Liver (tissue), 9 donors: Measurements from ENCODE around the gene WNT16. TPM values are rescaled to one million over a fixed set of nuclear protein-coding genes. Genes with fewer than 3 reads are reported as not detected.

Experiments used
- DNase-seq: peaks from one replicate; pipeline ENCODE4 v3.0.0-alpha.2; 2017; ENCODE audit warnings: low spot score
- H3K27ac ChIP-seq, 2 donors: one replicate each; pipeline ENCODE4 v1.7.0; 2013; ENCODE audit warnings: inconsistent platforms in 2 of 2, low read length in 2 of 2, control low read depth in 1 of 2, low read depth in 1 of 2, mild to moderate bottlenecking in 1 of 2
- H3K27me3 ChIP-seq, 4 donors: one replicate each; pipeline versions ENCODE4 v1.6.1 to v1.7.0; 2013; ENCODE audit warnings: low read length in 3 of 4, inconsistent platforms in 1 of 4, mild to moderate bottlenecking in 1 of 4, moderate library complexity in 1 of 4; ENCODE audit not compliant: control insufficient read depth in 4 of 4, insufficient read depth in 4 of 4
- H3K36me3 ChIP-seq, 4 donors: one replicate each; pipeline versions ENCODE4 v1.6.1 to v1.7.0; 2013; ENCODE audit warnings: low read length in 3 of 4, mild to moderate bottlenecking in 3 of 4, low read depth in 1 of 4, moderate library complexity in 1 of 4; ENCODE audit not compliant: control insufficient read depth in 4 of 4, insufficient read depth in 3 of 4
- H3K4me1 ChIP-seq, 4 donors: one replicate each; pipeline versions ENCODE4 v1.6.1 to v1.7.0; 2013; ENCODE audit warnings: low read length in 3 of 4, mild to moderate bottlenecking in 3 of 4, moderate library complexity in 1 of 4; ENCODE audit not compliant: control insufficient read depth in 4 of 4, insufficient read depth in 4 of 4
- H3K4me3 ChIP-seq, 3 donors: one replicate each; pipeline versions ENCODE4 v1.6.1 to v1.7.0; 2013; ENCODE audit warnings: low read length in 3 of 3, control low read depth in 1 of 3, low read depth in 1 of 3, mild to moderate bottlenecking in 1 of 3
- H3K9ac ChIP-seq, 2 donors: one replicate each; pipeline ENCODE4 v1.7.0; 2013; ENCODE audit warnings: low read length in 2 of 2, mild to moderate bottlenecking in 2 of 2, moderate library complexity in 2 of 2, control low read depth in 1 of 2, low read depth in 1 of 2
- H3K9me3 ChIP-seq, 4 donors: one replicate each; pipeline versions ENCODE4 v1.6.1 to v1.7.0; 2013; ENCODE audit warnings: low read length in 3 of 4; ENCODE audit not compliant: control insufficient read depth in 4 of 4
- EGR1 ChIP-seq, 2 donors: IDR thresholded peaks; 2 replicates each; pipeline ENCODE4 v1.6.1; 2016 to 2018; ENCODE audit warnings: antibody characterized with exemption in 2 of 2, low read depth in 2 of 2
- FOXA1 ChIP-seq: IDR thresholded peaks from 2 replicates; pipeline ENCODE4 v1.6.1; 2016; ENCODE audit warnings: antibody characterized with exemption
- FOXA2 ChIP-seq: IDR thresholded peaks from 2 replicates; pipeline ENCODE4 v1.6.1; 2016; ENCODE audit warnings: antibody characterized with exemption
- GABPA ChIP-seq, 2 donors: IDR thresholded peaks in 1 of 2; conservative IDR thresholded peaks in 1 of 2; 2 replicates each; pipeline ENCODE4 v1.6.1; 2016; ENCODE audit warnings: antibody characterized with exemption in 2 of 2, mild to moderate bottlenecking in 1 of 2, moderate library complexity in 1 of 2
- HNF4G ChIP-seq: IDR thresholded peaks from 2 replicates; pipeline ENCODE4 v1.6.1; 2016; ENCODE audit warnings: antibody characterized with exemption
- NR2F2 ChIP-seq: IDR thresholded peaks from 2 replicates; pipeline ENCODE4 v1.6.1; 2016; ENCODE audit warnings: antibody characterized with exemption
- RAD21 ChIP-seq, 2 donors: IDR thresholded peaks; 2 replicates each; pipeline ENCODE4 v1.6.1; 2016; ENCODE audit warnings: antibody characterized with exemption in 2 of 2, mild to moderate bottlenecking in 2 of 2
- YY1 ChIP-seq: IDR thresholded peaks from 2 replicates; pipeline ENCODE4 v1.6.1; 2016; ENCODE audit warnings: antibody characterized with exemption, mild to moderate bottlenecking
- WGBS: extraction: QIAGEN DNeasy Blood & Tissue Kit; methylation state at CpG from one replicate; pipeline ENCODE4 v1.1.7; 2013; 5-methylcytosine and 5-hydroxymethylcytosine counted together
- polyA plus RNA-seq, 2 donors: library from polyadenylated mRNA; stranded (reverse) in 1 of 2; unstranded in 1 of 2; fragments of 200-250 nt in 1 of 2; fragments of >200 nt in 1 of 2; fragmentation: Nextera tagmentation in 1 of 2; extraction: Ambion mirVana in 1 of 2; gene quantifications; one replicate each; pipeline versions ENCODE4 v1.2.1 to v1.2.3, GENCODE V29; 2013 to 2015
- total RNA-seq, 2 donors: library from RNA; depleted of rRNA; stranded (reverse); fragments of >200 nt; gene quantifications; one replicate each; pipeline ENCODE4 v1.2.3, GENCODE V29; 2014
- TF ChIP-seq, protein P1 (sequence below): IDR thresholded peaks from 2 replicates; pipeline ENCODE4 v1.6.1; 2016; ENCODE audit warnings: antibody characterized with exemption
- TF ChIP-seq, protein P2 (sequence below): IDR thresholded peaks from 2 replicates; pipeline ENCODE4 v1.6.1; 2016; ENCODE audit warnings: antibody characterized with exemption
- TF ChIP-seq, protein P3 (sequence below): fragments of 150-350 bp; IDR thresholded peaks from 2 replicates; pipeline ENCODE4 v1.5.1; 2017; ENCODE audit warnings: improper control_type of control experiment, low read depth, low read length; ENCODE audit not compliant: missing input control
- TF ChIP-seq, protein P4 (sequence below): IDR thresholded peaks from 2 replicates; pipeline ENCODE4 v1.6.1; 2016; ENCODE audit warnings: antibody characterized with exemption, mild to moderate bottlenecking
- donor health status: healthy.
- donor health status: healthy.
- donor health status: healthy.
- donor health status: healthy.
- donor health status: healthy.

The WNT16 gene
- total and polyA plus RNA-seq, 4 donors, result not detected

DNA sequence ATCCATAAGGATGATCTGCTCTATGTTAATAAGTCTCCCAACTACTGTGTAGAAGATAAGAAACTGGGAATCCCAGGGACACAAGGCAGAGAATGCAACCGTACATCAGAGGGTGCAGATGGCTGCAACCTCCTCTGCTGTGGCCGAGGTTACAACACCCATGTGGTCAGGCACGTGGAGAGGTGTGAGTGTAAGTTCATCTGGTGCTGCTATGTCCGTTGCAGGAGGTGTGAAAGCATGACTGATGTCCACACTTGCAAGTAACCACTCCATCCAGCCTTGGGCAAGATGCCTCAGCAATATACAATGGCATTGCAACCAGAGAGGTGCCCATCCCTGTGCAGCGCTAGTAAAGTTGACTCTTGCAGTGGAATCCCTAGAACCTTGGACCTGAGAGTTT lies 10.3 kb downstream of the WNT16 start:
- Histone ChIP-seq H3K27ac (no peak overlapping the region), H3K36me3 (peaks cover 0 to 1% (median 0%) of the 10 kb centered on the region in 4 donors), H3K9ac (no peak overlapping the region), H3K4me1 (peaks cover 0 to 7% (median 3%) of the 10 kb centered on the region in 4 donors), H3K27me3 (peaks cover 0 to 7% (median 0%) of the 10 kb centered on the region in 4 donors), H3K4me3 (no peak overlapping the region), H3K9me3 (no peaks in the 10 kb centered on the region)
- no peak for DNase-seq
- 81% methylated on average over 5 of the region's 5 CpGs for WGBS
- TF ChIP-seq FOXA2, result no peak
- TF ChIP-seq, protein P1, sequence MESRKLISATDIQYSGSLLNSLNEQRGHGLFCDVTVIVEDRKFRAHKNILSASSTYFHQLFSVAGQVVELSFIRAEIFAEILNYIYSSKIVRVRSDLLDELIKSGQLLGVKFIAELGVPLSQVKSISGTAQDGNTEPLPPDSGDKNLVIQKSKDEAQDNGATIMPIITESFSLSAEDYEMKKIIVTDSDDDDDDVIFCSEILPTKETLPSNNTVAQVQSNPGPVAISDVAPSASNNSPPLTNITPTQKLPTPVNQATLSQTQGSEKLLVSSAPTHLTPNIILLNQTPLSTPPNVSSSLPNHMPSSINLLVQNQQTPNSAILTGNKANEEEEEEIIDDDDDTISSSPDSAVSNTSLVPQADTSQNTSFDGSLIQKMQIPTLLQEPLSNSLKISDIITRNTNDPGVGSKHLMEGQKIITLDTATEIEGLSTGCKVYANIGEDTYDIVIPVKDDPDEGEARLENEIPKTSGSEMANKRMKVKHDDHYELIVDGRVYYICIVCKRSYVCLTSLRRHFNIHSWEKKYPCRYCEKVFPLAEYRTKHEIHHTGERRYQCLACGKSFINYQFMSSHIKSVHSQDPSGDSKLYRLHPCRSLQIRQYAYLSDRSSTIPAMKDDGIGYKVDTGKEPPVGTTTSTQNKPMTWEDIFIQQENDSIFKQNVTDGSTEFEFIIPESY, result no peak
- TF ChIP-seq HNF4G, result no peak
- TF ChIP-seq, protein P2, sequence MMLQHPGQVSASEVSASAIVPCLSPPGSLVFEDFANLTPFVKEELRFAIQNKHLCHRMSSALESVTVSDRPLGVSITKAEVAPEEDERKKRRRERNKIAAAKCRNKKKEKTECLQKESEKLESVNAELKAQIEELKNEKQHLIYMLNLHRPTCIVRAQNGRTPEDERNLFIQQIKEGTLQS, result no peak

DNA sequence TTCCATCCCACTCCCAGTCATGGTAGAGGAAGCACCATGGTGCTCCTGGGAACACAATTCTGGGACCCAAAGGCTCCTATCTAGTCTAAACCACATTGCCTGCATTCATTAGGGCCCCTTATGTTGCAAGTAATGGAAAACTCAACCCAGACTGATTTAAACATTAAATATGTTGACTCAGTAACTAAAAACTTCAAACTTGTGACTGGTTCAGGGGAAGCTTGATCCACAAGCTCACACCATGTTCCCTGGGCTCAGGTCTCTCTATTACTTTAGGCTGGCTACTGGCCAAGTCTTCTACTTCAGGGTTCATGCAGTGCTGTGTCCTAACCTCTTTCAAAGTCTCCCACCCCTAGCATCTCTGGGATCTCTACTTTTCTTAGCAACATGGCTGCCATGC lies 13.1 kb downstream of the WNT16 start:
- TF ChIP-seq RAD21 (IDR thresholded peaks at IDR 0.05) (no peak), FOXA2 (no peak), YY1 (no peak), GABPA (IDR thresholded peaks at IDR 0.05 in 1 of 2, conservative IDR thresholded peaks at IDR 0.05 in 1 of 2) (no peak), EGR1 (IDR thresholded peaks at IDR 0.05; ENCODE audit: low read depth in 2 of 2) (no peak), NR2F2 (no peak), HNF4G (no peak), FOXA1 (no peak)
- TF ChIP-seq, protein P2, result no peak
- TF ChIP-seq, protein P3, sequence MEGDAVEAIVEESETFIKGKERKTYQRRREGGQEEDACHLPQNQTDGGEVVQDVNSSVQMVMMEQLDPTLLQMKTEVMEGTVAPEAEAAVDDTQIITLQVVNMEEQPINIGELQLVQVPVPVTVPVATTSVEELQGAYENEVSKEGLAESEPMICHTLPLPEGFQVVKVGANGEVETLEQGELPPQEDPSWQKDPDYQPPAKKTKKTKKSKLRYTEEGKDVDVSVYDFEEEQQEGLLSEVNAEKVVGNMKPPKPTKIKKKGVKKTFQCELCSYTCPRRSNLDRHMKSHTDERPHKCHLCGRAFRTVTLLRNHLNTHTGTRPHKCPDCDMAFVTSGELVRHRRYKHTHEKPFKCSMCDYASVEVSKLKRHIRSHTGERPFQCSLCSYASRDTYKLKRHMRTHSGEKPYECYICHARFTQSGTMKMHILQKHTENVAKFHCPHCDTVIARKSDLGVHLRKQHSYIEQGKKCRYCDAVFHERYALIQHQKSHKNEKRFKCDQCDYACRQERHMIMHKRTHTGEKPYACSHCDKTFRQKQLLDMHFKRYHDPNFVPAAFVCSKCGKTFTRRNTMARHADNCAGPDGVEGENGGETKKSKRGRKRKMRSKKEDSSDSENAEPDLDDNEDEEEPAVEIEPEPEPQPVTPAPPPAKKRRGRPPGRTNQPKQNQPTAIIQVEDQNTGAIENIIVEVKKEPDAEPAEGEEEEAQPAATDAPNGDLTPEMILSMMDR, result no peak
- TF ChIP-seq, protein P1, result no peak
- TF ChIP-seq, protein P4, sequence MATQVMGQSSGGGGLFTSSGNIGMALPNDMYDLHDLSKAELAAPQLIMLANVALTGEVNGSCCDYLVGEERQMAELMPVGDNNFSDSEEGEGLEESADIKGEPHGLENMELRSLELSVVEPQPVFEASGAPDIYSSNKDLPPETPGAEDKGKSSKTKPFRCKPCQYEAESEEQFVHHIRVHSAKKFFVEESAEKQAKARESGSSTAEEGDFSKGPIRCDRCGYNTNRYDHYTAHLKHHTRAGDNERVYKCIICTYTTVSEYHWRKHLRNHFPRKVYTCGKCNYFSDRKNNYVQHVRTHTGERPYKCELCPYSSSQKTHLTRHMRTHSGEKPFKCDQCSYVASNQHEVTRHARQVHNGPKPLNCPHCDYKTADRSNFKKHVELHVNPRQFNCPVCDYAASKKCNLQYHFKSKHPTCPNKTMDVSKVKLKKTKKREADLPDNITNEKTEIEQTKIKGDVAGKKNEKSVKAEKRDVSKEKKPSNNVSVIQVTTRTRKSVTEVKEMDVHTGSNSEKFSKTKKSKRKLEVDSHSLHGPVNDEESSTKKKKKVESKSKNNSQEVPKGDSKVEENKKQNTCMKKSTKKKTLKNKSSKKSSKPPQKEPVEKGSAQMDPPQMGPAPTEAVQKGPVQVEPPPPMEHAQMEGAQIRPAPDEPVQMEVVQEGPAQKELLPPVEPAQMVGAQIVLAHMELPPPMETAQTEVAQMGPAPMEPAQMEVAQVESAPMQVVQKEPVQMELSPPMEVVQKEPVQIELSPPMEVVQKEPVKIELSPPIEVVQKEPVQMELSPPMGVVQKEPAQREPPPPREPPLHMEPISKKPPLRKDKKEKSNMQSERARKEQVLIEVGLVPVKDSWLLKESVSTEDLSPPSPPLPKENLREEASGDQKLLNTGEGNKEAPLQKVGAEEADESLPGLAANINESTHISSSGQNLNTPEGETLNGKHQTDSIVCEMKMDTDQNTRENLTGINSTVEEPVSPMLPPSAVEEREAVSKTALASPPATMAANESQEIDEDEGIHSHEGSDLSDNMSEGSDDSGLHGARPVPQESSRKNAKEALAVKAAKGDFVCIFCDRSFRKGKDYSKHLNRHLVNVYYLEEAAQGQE, result no peak
- DNase-seq, result no peak
- H3K4me3 ChIP-seq, result no peak overlapping the region
- no peak overlapping the region for H3K27ac ChIP-seq
- no peaks in the 10 kb centered on the region for H3K9me3 ChIP-seq
- no peaks in the 10 kb centered on the region for H3K27me3 ChIP-seq
- H3K9ac ChIP-seq, result no peak overlapping the region
- H3K4me1 ChIP-seq, result peaks cover 0 to 7% (median 3%) of the 10 kb centered on the region in 4 donors
- H3K36me3 ChIP-seq, result peaks cover 0 to 1% (median 0%) of the 10 kb centered on the region in 4 donors
